CD4-positive, alpha-beta T cell treated with Interleukin-15 for 4 hours (primary cell): ENCODE data around the gene GLT8D1.
A peak's percentile ranks its signal among the peaks of the same experiment; 100 is the strongest.

ENCODE experiments used
- DNase-seq: peaks from one replicate; pipeline ENCODE4 v3.0.0-alpha.2; 2020; ENCODE audit warnings: low spot score

GLT8D1 gene

GRCh38 chr3:52712291-52713212, 7.0 kb upstream of the GLT8D1 start:
- no peak for DNase-seq

DNA sequence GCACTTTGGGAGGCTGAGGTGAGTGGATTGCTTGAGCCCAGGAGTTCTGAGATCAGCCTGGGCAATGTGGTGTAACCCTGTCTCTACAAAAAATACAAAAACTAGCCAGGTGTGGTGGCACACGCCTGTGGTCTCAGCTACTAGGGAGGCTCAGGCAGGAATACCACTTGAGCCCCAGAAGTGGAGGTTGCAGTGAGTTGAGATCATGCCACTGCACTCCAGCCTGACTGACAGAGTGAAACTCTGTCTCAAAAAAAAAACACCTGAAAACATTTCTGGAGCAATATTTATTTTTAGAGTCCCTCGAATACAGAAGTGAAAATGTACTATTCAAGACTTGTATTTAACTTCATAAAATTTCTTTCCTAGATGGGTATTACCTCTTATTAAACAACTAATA, 4.9 kb upstream of the GLT8D1 start:
- DNase-seq = no peak

DNA sequence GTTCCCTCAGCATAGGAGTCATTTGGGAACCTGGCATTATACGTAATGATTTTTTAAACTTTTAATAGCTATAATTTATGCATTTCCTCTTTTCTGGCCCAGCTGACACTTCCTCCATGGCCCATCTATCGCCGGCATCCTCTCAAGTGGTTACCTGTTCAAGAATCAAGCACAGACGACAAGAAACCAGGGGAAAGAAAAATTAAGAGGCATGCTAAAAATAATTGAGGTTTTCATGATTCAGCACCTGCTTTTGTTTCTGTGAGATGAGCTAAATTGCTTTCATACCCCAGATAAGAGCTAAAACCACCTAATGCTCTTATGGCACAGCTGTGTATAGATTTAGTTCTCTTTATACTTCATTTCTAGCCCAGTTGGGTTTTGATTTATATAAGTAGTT, 2.0 kb upstream of the GLT8D1 start:
- DNase-seq = no peak

- no peak for DNase-seq
Observed at GRCh38 chr3:52705438-52705687, 228 bp downstream of the GLT8D1 start.

GRCh38 chr3:52704611-52705437, 767 bp downstream of the GLT8D1 start:
- no peak for DNase-seq

- DNase-seq = no peak
Observed at GRCh38 chr3:52703341-52703740, 2.2 kb downstream of the GLT8D1 start.

DNA sequence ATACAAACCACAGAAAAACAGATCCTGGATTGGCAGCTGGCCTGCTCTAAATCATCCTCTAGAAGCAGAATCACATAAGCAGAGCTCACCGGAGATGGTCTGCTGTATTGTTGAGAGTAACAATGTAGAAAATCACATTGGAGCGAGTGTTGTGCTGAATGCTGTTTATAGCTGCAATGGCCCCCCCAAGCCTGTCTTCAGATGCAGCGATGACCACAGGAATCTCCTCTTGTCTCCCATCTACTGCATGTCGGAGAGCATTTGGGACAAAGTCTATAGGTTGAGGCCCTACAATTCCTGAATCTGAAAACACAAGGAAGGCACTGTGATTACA, 8.0 kb downstream of the GLT8D1 start:
- DNase-seq = no peak

- no peak for DNase-seq
Observed at GRCh38 chr3:52696830-52697631, 8.6 kb downstream of the GLT8D1 start.

DNA sequence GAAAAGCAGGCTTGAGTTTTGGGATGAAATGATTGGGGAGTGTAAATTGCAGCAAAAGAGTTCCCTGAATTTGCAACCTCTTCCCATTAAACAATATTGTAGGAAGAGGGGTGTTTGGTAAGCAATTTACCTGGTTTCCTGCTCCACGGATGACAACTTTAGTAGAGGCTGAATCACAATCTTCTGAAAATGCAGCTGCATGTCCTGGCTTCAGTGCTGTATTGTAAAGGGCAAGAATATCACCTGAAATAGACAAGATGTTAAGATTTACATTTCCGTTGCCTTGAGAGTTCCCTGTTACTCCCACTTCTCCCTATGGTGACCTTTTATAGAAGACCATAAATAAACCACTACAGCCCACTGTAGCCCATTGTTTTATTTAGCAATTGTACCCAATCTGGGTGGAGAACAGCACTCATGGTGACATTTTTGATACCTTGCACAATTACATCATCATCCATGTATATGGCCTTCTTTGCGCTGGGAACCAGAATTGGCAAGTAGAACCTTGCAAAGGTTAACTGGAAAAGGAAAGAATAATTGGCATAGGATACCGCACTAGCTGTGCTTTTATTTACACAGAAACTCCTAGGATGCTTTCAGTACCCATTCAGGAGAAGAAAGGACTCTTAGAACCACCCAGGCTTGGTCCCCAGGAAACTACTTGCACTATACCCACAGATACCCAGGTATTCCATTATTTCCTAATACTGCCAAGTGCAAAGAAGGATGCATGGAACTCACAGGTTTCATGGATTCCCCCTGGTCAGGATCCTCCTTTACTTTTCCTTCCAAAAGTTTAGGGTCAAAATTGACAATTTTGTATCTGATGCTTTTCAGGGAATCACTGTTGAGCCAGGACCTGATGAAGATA, 9.6 kb downstream of the GLT8D1 start:
- DNase-seq = no peak

DNA sequence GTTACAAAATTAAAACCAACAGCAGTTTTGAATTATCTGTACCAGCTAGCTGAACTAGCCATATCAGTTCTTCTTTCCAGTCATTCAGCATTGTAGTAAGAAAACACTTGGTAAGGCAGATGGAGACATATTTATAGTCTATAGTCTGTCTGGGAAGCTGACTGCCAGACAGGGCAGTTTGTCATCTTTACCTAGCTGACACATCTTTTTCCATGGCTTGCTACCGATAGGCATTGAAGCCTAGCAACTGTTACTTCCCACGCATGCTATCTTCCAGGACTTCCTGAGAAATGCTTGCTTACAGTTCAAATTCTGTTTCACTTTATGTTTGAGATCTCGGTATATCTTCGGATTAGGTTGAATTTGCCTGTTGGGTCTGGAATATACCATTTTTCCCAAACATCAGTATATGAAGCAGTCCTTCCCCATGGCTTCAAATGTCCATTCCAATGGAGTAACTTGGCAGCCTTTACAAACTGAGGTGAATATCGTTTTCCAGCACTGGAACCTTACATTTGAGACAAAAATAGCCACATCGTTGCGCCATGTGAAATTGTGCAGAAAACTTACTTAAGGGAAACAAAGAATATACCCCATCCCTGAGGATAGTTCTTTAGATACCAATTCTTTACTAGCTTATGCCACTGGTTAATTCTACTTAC, 10.9 kb downstream of the GLT8D1 start:
- no peak for DNase-seq

- no peak for DNase-seq
Observed at GRCh38 chr3:52693071-52693470, 12.5 kb downstream of the GLT8D1 start.

DNA sequence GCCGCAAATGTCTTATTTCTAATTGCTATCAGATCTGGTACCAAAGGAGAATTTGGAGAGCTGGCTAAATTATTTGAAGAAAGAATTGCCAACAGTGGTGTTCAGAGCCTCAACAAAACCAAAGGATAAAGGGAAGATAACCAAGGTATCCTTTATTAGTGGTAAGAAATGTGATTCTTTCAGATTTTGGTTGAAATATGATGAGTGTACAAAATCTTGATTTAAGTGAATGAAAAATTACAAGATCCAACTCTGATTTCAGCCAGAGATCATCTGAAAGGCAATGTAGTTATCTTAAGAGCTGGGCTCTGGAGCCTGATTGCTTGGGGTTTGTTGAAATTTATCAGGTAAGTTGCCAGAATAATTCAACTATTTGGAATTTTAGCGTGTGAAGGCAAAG, 15.0 kb downstream of the GLT8D1 start:
- DNase-seq = no peak

DNA sequence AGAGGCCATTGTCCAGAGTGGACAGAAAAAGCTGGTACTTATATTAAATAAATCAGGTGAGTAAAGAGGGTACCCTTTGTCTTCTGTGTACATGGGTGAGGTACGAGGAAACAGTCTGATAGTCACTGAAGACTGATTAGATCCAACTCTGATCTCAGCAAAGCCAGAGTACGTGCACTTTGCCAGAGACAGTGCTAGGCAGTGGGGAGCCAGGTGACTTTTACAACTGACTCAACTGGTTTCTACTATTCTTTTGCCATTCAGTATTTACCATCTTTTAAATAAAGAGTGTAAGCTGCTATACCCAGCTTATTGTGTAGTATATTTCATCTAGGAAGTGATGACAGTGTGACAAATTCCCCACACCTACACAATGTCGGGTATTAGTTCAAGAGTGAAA, 16.4 kb downstream of the GLT8D1 start:
- DNase-seq = no peak

- DNase-seq = no peak
Observed at GRCh38 chr3:52688266-52688665, 17.3 kb downstream of the GLT8D1 start.

DNA sequence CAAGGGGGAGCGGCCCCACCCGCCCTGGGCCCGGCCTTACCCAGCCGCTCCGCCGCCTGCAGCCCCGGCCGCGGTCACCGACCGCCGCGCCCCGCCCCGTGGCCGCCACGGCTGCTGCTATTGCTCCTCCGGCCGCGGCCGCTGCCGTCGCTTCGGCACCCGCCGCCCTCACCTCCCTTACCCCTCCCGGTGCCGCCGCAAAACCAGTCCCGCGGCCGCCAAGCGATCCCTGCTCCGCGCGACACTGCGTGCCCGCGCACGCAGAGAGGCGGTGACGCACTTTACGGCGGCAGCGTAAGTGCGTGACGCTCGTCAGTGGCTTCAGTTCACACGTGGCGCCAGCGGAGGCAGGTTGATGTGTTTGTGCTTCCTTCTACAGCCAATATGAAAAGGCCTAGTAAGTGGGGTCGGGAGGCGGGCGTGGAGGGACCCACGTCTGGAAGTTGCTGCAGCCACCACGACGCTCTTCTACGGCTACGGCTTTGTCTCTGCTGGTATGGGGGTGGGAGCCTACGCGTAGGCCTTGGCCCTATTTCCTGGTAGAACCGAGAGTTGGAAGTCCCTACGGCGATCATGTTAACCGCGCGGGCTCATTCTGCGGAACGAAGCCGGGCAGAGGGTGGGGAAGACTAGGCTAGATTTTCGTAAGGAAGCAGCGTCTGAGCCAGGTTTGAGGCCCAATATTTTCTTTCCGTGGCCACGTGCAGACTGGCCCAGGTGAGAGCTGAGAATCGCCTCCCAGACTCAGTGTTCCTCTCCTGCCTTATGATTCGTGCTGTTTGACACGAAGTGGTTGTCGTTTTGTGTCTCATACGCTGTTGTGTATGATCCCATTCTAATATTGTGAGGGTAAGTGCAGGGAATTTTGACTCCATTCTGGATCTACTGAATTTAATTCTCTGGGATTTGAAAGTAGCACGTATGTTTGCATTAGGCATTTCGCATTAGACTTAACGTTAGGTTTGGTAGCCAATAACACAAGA, 19.6 kb downstream of the GLT8D1 start, which contains the start of the genes GNL3 and PBRM1:
TSS of gene GNL3 (plus strand) at position 324 of the 983 bp plus-strand sequence. CDS start at position 385, 61 bp downstream.
TSS of gene PBRM1 (minus strand) at position 205 of the 983 bp plus-strand sequence.
- peak; percentile 93 for DNase-seq

DNA sequence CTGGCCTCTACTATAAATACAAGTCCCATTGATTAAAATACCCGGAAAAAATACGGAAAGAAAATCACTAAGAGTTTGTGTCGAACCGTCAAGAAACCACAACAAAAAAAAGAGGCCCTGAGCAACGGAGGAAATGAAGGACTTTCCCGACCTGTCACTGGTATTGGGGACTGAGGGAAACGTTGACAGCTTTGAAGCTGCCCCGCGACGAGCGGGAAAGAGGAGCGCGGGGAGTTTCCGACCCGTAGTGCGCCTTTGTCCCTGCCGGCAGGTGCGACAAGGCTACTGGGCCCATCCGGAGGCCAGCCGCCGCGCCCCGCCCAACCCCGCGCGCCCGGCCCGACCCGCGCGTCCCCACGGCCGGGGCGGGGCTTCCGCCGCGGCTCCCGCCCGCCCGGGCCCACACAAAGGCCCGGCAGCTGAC, 20.3 kb downstream of the GLT8D1 start:
- DNase-seq = peak; percentile 69

- no peak for DNase-seq
Observed at GRCh38 chr3:52684184-52684583, 21.4 kb downstream of the GLT8D1 start.

- DNase-seq = no peak
Observed at GRCh38 chr3:52683611-52684010, 22.0 kb downstream of the GLT8D1 start.

- peak; percentile 12 for DNase-seq
Observed at GRCh38 chr3:52682016-52682415, 23.6 kb downstream of the GLT8D1 start.

GRCh38 chr3:52681596-52681995, 24.0 kb downstream of the GLT8D1 start:
- DNase-seq = no peak
